HEK293T (cell line): ENCODE results near the gene DGKH.
"Not testable (repeated sequence)": the region's sequence is repeated elsewhere in the genome, so short reads cannot be mapped to it uniquely, and the experiment has no call there.

Experiments used
- FOXM1 ChIP-seq: fragments of 450-650 bp; IDR thresholded peaks from 2 replicates; pipeline ENCODE4 v1.6.1; 2017; ENCODE audit warnings: mild to moderate bottlenecking, borderline replicate concordance
- LEF1 ChIP-seq: fragments of 450-650 bp; IDR thresholded peaks from 2 replicates; pipeline ENCODE4 v1.6.1; 2017; ENCODE audit warnings: mild to moderate bottlenecking, borderline replicate concordance
- SP1 ChIP-seq: fragments of 450-650 bp; IDR thresholded peaks from 2 replicates; pipeline ENCODE4 v1.6.1; 2017

DNA sequence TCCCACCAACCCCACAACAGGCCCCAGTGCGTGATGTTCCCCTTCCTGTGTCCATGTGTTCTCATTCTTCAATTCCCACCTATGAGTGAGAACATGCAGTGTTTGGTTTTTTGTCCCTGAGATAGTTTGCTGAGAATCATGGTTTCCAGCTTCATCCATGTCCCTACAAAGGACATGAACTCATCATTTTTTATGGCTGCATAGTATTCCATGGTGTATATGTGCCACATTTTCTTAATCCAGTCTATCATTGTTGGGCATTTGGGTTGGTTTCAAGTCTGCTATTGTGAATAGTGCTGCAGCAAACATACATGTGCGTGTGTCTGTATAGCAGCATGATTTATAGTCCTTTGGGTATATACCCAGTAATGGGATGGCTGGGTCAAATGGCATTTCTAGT lies 92.6 kb downstream of the DGKH start:
- TF ChIP-seq LEF1, FOXM1, SP1: not testable (repeated sequence)
